Stimulated activated CD8-positive, alpha-beta memory T cell treated with anti-CD3 and anti-CD28 coated beads, Interleukin-15, amount 100 ng/mL, for 1 hour (primary cell): Measurements from ENCODE around the gene IFITM1.
"Not testable (repeated sequence)": the region's sequence is repeated elsewhere in the genome, so short reads cannot be mapped to it uniquely, and the experiment has no call there.

Experiments used
- DNase-seq: peaks from one replicate; pipeline ENCODE4 v3.0.0-alpha.2; 2020; ENCODE audit warnings: low read depth

The IFITM1 gene

DNA sequence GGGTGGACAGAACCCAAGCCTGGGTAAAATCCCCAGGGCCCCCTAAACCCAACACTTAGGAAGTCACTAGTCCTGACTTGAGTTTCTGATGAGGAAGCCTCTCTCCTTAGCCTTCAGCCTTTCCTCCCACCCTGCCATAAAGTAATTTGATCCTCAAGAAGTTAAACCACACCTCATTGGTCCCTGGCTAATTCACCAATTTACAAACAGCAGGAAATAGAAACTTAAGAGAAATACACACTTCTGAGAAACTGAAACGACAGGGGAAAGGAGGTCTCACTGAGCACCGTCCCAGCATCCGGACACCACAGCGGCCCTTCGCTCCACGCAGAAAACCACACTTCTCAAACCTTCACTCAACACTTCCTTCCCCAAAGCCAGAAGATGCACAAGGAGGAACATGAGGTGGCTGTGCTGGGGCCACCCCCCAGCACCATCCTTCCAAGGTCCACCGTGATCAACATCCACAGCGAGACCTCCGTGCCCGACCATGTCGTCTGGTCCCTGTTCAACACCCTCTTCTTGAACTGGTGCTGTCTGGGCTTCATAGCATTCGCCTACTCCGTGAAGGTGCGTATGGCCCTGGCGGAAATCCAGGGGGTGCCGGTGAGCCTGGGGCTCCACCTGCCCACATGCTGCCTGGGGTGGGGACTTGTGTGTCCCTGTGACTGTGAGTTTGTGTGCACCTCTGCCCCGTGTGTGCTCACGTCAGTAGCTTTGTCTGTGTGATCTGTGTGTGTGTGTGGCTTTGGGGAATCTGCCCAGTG is at the start of gene IFITM1:
IFITM1 (plus strand) TSS at position 254 of the 767 bp plus-strand sequence; CDS start at position 385, 131 bp downstream.
- DNase-seq, result no peak

DNA sequence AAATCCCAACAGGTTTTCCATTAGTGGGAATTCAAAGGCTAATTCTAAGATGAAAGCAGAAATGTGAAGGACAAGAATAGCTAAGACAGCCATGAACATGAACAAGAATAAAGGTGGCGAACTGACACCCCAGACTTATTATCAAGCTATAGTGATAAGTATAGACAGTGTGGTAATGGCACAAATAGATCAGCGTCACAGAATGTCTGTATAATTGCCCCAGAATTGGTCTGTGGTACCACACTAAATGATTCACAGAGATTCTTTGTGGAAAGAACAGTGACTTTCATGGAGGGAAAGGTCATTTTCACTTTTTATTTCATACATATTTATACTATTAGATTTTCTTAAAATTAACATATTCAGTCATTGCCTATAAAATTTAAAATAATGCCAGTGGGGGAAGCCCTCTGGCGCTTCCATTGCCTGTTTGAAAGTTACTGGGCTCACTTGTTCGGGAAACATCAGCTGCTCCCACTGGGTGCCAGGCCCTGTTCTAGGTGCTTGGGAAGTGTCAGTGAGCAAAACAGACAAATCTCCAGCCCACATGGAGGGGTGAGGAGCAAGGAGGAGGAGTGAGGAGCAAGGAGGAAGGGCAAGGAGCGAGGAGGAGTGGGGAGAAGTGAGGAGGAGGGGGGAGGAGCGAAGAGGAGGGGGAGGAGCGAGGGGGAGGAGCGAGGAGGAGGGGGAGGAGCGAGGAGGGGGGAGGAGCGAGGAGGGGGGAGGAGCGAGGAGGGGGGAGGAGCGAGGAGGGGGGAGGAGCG is 47.0 kb upstream of the IFITM1 start:
- DNase-seq, result no peak

DNA sequence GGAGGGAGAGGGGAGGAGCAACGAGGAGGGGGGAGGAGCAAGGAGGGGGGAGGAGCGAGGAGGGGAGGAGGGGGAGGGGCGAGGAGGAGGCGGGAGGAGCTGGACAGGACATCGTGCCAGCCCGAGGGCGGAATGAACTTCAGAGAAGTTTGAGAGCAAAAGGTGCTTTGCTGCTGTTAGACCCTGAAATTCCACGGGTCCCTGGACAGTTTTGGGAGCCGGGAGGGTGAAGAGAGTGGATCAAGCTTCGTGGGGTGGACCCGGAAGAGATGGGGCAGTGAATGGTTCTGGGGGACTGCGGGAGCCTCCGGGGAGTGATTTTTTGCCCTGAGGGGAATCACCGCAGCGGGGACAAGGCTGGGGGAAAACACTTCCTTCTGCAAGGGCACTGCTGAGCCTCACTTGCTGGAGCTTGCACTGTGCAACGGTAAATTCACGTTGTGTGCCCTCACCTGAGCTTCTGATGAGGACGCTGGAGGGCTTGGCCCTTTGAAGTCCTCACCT is 46.3 kb upstream of the IFITM1 start:
- DNase-seq, result no peak

DNA sequence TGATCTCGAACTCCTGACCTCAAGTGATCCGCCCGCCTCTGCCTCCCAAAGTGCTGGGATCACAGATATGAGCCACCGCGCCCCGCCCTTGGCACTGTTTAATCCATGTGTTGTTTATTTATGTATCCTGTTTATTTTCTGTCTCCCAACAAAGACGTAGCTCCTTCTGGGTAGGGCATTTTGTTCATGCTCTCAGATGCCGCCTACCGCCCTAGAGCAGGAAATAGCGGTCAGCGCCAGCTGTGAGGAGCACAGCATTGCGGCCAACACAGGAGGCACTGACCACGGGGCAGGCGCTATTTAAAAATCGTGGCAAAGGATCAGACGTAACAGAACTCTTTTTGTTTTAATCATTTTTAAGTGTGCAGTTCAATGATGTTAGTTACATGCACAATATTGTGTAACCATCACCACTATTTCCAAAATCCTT is 45.1 kb upstream of the IFITM1 start:
- DNase-seq, result not testable (repeated sequence)

DNA sequence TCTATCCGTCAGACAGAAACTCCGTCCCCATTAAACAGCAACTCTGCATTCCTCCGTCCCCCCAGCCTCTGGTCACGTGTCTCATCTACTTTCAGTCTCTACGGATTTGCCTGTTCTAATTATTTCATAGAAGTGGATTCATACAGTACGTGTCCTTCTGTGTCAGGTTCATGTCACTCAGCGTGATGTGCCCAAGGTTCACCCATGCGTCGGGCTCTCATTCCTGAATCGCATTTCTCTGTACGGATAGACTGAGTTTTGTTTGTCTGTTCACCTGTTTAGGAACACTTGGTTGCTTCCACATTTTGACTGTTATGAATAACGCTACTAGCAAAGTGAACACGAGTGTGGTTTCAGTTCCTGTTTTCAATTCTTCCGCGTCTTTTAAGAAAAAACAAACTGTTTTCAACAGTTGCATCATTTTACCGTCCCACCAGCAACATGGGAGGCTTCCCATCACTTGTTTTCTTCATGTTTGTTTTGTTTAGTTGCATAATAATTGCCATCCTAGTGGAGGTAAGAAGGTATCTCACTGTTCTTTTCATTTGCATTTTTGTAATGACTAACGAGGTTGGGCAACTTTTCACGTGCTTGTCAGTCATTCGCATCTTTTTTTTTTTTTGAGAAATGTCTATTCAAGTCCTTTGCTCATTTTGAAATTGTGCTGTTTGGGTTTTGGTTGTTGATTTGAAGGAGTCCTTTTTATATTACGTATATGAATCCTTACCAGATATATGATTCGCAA is 44.5 kb upstream of the IFITM1 start:
- DNase-seq, result no peak

DNA sequence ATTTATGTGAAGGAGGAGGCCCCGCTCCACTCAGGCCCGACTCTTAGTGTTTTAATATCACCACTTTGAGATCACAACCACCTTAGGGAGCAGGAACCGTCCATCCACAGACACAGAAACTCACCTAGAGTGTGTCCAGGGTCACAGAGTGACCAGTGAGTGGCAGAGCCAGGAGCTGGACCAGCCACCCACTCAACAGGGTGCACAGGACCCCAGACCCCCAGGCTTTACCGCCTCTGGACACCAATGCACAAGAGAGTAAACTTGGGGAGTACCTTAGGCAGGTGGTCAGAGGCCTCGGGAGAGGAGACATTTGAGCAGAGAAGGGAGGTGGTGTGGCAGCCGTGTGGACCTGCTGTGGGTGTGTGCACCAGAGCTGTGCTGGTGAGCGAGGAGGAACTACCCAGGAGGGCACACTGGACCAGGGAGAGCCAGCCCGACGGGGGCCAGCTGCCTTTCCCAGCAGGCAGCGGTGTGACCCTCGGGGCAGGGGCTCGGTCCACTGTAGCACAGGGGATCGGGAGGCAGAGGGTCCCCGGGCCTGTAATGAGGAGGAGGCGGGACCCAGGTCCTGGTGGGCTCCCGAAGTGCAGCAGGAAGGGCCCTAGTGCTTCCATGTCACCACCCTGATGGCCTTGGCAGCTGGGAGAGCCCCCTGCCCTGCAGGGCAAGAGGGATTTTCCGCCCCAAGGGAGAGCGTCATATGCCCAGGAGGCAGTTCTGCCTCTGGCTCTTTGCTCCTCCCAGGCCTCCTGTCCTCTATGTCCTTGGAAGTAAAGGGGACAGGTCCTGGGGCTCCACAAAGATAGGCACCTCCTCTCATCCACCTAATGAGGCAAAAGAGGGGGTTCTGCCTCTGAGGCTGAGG is 43.2 kb upstream of the IFITM1 start:
- no peak for DNase-seq

DNA sequence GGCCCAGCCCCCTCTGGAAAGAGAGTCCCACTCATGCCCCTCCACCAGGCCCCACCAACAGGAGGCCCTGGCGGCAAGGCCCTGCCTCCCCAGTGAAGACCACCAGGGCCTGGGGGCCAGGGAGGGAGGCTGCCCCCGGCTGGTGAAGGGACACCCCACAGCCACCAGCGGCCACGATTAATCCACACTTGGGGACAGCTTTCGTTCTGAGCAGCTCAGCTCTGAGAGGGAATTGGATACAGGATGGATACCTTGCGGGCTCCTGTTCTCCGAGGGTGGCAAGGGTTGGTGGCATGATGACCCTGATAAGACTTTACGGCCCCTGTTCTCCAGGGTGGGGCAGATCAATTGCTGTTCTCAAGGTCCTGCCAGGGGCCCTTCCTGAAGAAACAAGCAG is 42.5 kb upstream of the IFITM1 start:
- DNase-seq, result no peak

DNA sequence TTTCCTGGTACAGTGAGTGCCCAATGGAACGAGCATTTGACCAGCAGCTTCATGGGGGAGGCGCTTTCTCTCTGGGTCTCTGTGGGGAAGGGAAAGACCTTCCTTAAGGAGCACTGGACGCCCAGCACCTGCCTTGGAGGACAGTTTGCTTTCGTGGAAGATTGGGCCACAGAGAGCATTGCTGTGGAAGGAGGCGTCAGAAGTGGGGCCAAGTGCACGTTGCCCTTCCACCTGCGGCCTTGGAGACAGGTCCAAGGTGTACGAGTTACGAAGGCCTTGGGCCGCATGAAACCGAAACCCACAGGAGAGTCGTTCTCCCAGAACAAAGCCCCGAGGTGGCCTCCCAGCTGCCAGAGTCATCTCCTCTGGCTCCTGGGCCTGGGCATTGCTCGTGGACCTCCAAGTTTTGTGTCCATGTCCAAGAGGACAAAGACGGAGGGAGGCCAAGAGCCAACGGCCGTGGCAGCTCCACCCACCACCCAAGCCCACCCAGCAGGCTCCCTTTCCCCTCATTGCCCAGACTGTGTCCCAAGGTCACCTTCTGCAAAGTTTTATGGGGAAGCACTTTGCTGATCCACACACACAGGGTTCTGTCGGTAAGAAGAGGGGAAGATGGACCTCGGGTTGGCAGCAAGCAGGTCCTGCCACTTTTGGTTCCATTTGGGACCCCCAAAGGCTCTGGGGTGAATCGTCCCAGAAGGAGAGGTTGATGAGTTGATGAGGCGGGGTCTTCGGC is 41.5 kb upstream of the IFITM1 start:
- DNase-seq, result no peak

DNA sequence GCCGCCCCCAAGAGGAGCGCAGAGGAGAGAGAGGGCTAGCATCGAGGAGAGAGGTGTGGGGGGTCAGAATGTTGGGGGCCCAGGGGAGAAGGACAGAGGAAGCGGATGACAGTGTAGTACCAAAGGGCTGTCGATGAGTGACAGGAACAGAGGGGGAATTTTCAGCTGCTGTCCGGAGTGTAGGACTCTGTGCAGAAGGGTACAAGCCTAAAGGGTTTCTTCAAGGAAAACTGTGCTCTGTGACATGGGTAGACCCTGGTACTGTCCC is 41.0 kb upstream of the IFITM1 start:
- DNase-seq, result no peak

DNA sequence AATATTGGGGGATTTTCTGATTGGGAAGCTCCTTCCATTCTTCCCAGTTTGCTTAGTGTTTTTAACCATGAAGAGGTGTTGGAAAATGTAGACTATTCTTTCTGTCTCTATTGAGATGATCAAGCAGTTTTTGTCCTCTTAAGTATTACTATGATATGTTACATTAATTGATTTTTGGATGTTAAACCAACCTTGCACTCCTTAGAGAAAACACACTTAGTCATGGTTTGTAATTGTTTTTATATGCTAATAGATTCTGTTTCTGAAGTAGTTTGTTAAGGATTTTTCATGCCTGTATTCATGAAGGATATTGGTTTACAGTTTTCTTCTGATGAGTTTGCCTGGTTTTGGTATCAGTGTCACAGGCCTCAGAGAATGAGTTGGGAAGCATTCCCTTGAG is 37.6 kb upstream of the IFITM1 start:
- no peak for DNase-seq

DNA sequence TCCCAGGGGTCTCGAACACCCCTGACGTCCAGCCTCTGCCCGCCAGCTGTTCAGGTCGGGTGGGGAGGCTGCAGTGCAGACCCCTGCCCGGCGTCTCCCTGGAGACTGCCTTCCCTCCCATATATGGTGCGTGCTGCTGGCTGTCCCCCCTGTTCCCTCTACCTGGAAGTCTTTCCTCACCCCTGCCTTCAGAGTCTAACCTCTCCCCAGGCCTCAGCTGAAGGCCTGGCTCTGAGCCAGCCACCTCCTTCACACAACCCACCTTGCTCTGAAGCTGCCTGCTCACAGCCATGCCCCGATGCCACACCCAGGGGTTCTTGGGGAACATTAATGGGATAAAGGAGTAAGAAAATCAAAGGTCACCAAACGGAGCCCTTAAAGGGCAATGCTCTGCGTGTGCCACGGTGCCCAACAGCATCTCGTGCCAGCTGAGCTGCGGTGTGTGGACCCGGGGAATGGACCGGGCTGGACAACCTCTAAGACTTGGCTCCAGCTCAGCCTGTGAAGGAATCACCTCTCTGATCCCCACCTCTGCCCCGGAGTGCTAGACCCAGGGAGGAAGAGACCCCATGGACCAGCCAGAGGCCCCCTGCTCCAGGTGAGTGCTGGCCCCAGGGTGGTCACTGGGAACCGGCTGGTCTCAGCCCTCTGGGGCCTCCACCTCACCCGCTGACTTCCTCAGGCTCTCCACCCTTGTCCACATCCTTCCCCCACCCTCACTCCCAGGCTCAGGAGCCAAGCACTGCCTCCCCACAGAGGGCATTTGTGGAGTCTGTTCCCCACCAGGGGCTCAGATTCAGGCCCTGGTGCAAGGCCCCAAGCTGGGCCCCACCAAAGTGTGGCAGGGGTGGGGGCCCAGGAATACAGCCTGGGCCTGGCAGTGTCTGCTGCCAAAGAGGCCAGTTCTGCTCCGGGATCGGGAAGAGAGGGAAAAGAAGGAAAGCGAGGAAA is 35.6 kb upstream of the IFITM1 start, which contains the start of gene NLRP6:
NLRP6 (plus strand) TSS at position 407 of the 951 bp plus-strand sequence; CDS start at position 570, 163 bp downstream.
- DNase-seq, result no peak

DNA sequence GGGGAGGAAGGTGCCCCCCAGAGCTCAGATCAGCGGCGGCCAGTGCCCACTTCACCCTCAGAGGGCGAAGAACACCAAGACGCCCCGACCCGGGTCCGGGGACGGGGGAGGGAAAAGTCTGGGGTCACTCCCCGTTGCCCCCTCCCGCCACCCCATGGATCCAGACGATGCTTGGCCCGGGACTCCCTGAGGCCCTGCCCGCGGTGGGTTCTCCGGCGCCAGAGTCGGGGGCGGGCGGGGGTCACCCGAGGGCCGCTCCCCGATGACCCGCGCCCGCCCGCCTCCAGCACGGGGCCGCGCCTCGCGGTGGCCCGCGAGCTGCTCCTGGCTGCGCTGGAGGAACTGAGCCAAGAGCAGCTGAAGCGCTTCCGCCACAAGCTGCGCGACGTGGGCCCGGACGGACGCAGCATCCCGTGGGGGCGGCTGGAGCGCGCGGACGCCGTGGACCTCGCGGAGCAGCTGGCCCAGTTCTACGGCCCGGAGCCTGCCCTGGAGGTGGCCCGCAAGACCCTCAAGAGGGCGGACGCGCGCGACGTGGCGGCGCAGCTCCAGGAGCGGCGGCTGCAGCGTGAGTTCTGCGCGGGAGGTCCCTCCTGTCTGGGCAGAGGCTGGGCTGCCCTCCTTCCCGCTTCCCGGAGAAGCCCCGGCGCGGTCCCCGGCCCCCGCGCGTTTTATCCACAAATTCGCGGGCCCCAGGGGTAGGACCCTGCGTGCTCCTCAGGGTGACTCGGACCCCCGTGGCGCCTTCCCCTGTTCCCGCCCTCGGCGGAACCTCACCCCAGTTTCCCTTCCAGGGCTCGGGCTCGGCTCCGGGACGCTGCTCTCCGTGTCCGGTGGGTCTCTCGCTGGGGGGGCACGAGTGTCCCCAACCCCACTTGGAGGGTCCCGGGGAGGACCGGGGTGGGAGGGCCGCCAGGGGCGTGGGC is 34.5 kb upstream of the IFITM1 start:
- no peak for DNase-seq

DNA sequence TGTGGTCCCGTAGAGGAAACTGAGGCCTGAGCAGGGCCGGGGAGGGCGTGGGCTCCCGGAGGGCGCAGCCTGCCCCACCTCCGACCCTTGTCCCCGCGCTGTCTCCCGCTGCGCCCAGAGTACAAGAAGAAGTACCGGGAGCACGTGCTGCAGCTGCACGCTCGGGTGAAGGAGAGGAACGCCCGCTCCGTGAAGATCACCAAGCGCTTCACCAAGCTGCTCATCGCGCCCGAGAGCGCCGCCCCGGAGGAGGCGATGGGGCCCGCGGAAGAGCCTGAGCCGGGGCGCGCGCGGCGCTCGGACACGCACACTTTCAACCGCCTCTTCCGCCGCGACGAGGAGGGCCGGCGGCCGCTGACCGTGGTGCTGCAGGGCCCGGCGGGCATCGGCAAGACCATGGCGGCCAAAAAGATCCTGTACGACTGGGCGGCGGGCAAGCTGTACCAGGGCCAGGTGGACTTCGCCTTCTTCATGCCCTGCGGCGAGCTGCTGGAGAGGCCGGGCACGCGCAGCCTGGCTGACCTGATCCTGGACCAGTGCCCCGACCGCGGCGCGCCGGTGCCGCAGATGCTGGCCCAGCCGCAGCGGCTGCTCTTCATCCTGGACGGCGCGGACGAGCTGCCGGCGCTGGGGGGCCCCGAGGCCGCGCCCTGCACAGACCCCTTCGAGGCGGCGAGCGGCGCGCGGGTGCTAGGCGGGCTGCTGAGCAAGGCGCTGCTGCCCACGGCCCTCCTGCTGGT is 33.7 kb upstream of the IFITM1 start:
- no peak for DNase-seq

DNA sequence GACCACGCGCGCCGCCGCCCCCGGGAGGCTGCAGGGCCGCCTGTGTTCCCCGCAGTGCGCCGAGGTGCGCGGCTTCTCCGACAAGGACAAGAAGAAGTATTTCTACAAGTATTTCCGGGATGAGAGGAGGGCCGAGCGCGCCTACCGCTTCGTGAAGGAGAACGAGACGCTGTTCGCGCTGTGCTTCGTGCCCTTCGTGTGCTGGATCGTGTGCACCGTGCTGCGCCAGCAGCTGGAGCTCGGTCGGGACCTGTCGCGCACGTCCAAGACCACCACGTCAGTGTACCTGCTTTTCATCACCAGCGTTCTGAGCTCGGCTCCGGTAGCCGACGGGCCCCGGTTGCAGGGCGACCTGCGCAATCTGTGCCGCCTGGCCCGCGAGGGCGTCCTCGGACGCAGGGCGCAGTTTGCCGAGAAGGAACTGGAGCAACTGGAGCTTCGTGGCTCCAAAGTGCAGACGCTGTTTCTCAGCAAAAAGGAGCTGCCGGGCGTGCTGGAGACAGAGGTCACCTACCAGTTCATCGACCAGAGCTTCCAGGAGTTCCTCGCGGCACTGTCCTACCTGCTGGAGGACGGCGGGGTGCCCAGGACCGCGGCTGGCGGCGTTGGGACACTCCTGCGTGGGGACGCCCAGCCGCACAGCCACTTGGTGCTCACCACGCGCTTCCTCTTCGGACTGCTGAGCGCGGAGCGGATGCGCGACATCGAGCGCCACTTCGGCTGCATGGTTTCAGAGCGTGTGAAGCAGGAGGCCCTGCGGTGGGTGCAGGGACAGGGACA is 32.9 kb upstream of the IFITM1 start:
- DNase-seq, result no peak

DNA sequence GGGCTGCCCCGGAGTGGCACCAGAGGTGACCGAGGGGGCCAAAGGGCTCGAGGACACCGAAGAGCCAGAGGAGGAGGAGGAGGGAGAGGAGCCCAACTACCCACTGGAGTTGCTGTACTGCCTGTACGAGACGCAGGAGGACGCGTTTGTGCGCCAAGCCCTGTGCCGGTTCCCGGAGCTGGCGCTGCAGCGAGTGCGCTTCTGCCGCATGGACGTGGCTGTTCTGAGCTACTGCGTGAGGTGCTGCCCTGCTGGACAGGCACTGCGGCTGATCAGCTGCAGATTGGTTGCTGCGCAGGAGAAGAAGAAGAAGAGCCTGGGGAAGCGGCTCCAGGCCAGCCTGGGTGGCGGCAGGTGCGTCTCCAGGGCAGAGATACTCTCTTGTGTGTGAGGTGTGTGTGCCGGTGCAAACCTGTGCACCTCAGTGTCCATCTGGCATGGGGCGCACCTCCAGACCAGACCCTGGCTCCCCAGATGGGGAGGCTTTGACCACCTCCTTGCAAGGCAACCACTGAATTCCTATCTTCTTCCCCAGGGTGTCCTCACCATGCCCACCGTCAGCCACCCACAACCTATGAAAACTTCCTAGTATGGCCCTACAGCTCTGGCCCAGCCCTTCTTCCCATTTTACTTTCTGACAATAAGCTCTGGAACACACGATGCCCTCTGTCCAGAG is 32.2 kb upstream of the IFITM1 start:
- no peak for DNase-seq

DNA sequence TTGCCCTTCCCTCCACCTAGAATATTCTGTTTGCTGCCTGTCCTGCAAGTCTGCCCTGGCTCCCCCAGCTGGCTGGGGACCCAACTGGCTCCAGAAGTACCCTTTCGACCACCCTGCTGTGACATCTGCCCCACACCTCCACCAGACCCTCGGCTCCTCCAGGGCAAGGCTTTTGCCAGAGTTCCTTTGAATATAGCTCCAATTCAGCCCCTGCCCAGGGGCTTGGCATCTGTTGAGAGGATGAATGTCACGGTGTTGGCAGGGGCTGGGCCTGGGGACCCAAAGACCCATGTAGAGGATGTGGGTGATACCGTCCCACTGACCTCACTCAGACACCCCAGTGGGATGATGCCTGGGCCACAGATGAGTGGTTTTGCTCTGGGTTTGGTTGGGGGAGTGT is 31.7 kb upstream of the IFITM1 start:
- DNase-seq, result no peak
